Lung (tissue), 12 donors: ENCODE measurements around the gene ZNF576. TPM values are rescaled to one million over a fixed set of nuclear protein-coding genes. Genes with fewer than 3 reads are reported as not detected.

Experiments
- ATAC-seq: fragments of 200-7000 bp; cut with Tn5 transposase; one replicate; pipeline ENCODE4 v1.9.1; 2020; ENCODE audit warnings: moderate number of reproducible peaks; ENCODE audit not compliant: insufficient read depth, low FRiP score
- DNase-seq, 3 donors: peaks; one replicate each; pipeline ENCODE4 v3.0.0-alpha.2; 2013 to 2017
- H3K27ac ChIP-seq, 2 donors: one replicate each; pipeline ENCODE4 v1.5.1; 2013; ENCODE audit warnings: mild to moderate bottlenecking in 2 of 2, moderate library complexity in 2 of 2, control low read depth in 1 of 2, inconsistent platforms in 1 of 2, low read depth in 1 of 2, low read length in 1 of 2
- H3K27me3 ChIP-seq, 3 donors: one replicate each; pipeline ENCODE4 v1.5.1; 2013; ENCODE audit warnings: low read length in 2 of 3; ENCODE audit not compliant: control insufficient read depth in 3 of 3, insufficient read depth in 3 of 3
- H3K36me3 ChIP-seq, 4 donors: one replicate each; pipeline ENCODE4 v1.5.1; 2013; ENCODE audit warnings: low read length in 4 of 4, mild to moderate bottlenecking in 1 of 4, moderate library complexity in 1 of 4; ENCODE audit not compliant: control insufficient read depth in 4 of 4, insufficient read depth in 4 of 4
- H3K4me1 ChIP-seq, 5 donors: one replicate each; pipeline ENCODE4 v1.5.1; 2013; ENCODE audit warnings: low read length in 5 of 5, mild to moderate bottlenecking in 2 of 5, moderate library complexity in 1 of 5; ENCODE audit not compliant: control insufficient read depth in 5 of 5, insufficient read depth in 5 of 5
- H3K4me3 ChIP-seq: one replicate; pipeline ENCODE4 v1.5.1; 2013; ENCODE audit warnings: mild to moderate bottlenecking, control low read depth, moderate library complexity
- H3K9ac ChIP-seq, 2 donors: one replicate each; pipeline ENCODE4 v1.5.1; 2013; ENCODE audit warnings: low read length in 2 of 2, control low read depth in 1 of 2; ENCODE audit not compliant: insufficient read depth in 1 of 2
- H3K9me3 ChIP-seq, 4 donors: one replicate each; pipeline ENCODE4 v1.5.1; 2013; ENCODE audit warnings: low read length in 3 of 4, mild to moderate bottlenecking in 1 of 4, moderate library complexity in 1 of 4; ENCODE audit not compliant: control insufficient read depth in 4 of 4, insufficient read depth in 3 of 4
- CTCF ChIP-seq: IDR thresholded peaks from 2 replicates; pipeline ENCODE4 v1.5.1; 2012; ENCODE audit warnings: mild to moderate bottlenecking; ENCODE audit errors: control extremely low read depth, extremely low read depth
- WGBS, 2 donors: extraction: QIAGEN DNeasy Blood & Tissue Kit; methylation state at CpG; one replicate each; pipeline ENCODE4 v1.1.7; 2013; 5-methylcytosine and 5-hydroxymethylcytosine counted together
- polyA plus RNA-seq, 2 donors: library from polyadenylated mRNA; stranded (reverse); fragments of 200-250 nt; gene quantifications; one replicate each; pipeline ENCODE4 v1.2.1, GENCODE V29; 2013
- total RNA-seq, 2 donors: library from RNA; depleted of rRNA in 1 of 2; stranded (reverse); fragments of >200 nt in 1 of 2; gene quantifications; one replicate each; pipeline ENCODE4 v1.2.1, GENCODE V29; 2014 to 2021
- donor health status: control.
- donor health status: control.
- donor health status: Bipolar disorder and iron deficiency.
- donor health status: healthy.
- donor health status: DM: yes; HTN: yes; CAD: no.

The ZNF576 gene
- total and polyA plus RNA-seq, 4 donors: 5.8 to 17.2 (median 12.3) TPM

GRCh38 chr19:43594710-43595604 is 1.4 kb upstream of the ZNF576 start:
- Histone ChIP-seq H3K9ac (peak overlapping the region; percentile 81 to 94), H3K9me3 (no peaks in the 10 kb centered on the region), H3K4me1 (peaks cover 0 to 29% (median 8%) of the 10 kb centered on the region in 5 donors), H3K36me3 (peaks cover 0 to 36% (median 10%) of the 10 kb centered on the region in 4 donors), H3K27me3 (no peaks in the 10 kb centered on the region), H3K27ac (peak overlapping the region; percentile 70 to 86), H3K4me3 (peak overlapping the region; percentile 53)
- 1 to 2% methylated on average over 61 to 64 of the region's 64 CpGs for WGBS, 2 donors
- DNase-seq: peak; percentile 72 to 77 (median 74)
- TF ChIP-seq CTCF: peak; percentile 48
- no peak for ATAC-seq

GRCh38 chr19:43595605-43595998 is 793 bp upstream of the ZNF576 start:
- peak; percentile 2 for ATAC-seq
- Histone ChIP-seq H3K27ac (peak overlapping the region; percentile 70 to 86), H3K36me3 (peaks cover 0 to 37% (median 10%) of the 10 kb centered on the region in 4 donors), H3K4me1 (peaks cover 0 to 29% (median 8%) of the 10 kb centered on the region in 5 donors), H3K9me3 (no peaks in the 10 kb centered on the region), H3K4me3 (peak overlapping the region; percentile 53), H3K27me3 (no peaks in the 10 kb centered on the region), H3K9ac (peak overlapping the region; percentile 81 to 94)
- no peak for DNase-seq
- no peak for TF ChIP-seq CTCF
- WGBS, 2 donors: 2% methylated on average over 18 of the region's 18 CpGs

- Histone ChIP-seq H3K27me3 (no peaks in the 10 kb centered on the region), H3K9me3 (no peaks in the 10 kb centered on the region), H3K4me3 (peak overlapping the region; percentile 58), H3K27ac (peak overlapping the region; percentile 94 to 97), H3K9ac (peak overlapping the region; percentile 95 to 97), H3K36me3 (peaks cover 0 to 34% (median 14%) of the 10 kb centered on the region in 4 donors), H3K4me1 (peaks cover 0 to 29% (median 8%) of the 10 kb centered on the region in 5 donors)
- ATAC-seq: no peak
- 25 to 27% methylated on average over 7 of the region's 7 CpGs for WGBS, 2 donors
- DNase-seq: peak in 1 of 3 donors; percentile 16
- TF ChIP-seq CTCF: no peak
These were observed 557 bp downstream of the ZNF576 start for GRCh38 chr19:43596842-43597461.
